ENCODE results near the gene NCOA1.
"Not testable (repeated sequence)": the region's sequence is repeated elsewhere in the genome, so short reads cannot be mapped to it uniquely, and the experiment has no call there.

The NCOA1 gene

DNA sequence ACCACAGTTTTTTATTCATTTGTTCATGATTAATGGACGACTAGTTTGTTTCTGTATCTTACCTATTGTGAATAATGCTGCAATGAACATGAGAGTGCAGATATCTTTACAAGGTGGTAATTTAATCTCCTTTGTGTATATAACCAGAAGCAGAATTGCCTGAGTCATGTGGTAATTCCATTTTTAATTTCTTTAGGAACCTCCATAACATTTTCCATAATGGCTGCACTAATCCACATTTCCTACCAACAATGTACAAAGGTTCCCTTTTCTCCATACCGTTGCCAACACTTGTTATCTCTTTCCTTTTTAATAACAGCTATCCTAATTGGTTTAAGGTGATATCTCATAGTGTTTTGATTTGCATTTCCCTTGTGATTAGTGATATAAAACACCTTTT lies 36.5 kb downstream of the NCOA1 start:
- Histone ChIP-seq H3K4me1 (ENCODE audit: insufficient read depth, low read length) (no peaks in the 10 kb centered on the region), H3K27me3 (ENCODE audit: insufficient read depth, low read length, poor library complexity) (no peaks in the 10 kb centered on the region), H4K20me1 (ENCODE audit: insufficient read depth, low read length) (no peaks in the 10 kb centered on the region), H3K4me2 (ENCODE audit: insufficient read depth, low read length) (no peak overlapping the region), H2AFZ (ENCODE audit: low read depth, low read length) (no peak overlapping the region), H3K79me2 (ENCODE audit: insufficient read depth, low read length) (peaks cover 30% of the 10 kb centered on the region), H3K9ac (ENCODE audit: low read depth, low read length) (no peak overlapping the region), H3K9me3 (ENCODE audit: insufficient read depth, low read length, severe bottlenecking) (peaks cover 28% of the 10 kb centered on the region), H3K36me3 (ENCODE audit: insufficient read depth, low read length) (no peaks in the 10 kb centered on the region), H3K27ac (ENCODE audit: low read length) (no peak overlapping the region), H3K4me3 (ENCODE audit: low read depth in 1 of 2, low read length in 2 of 2) (no peak overlapping the region)
- TF ChIP-seq EZH2 (IDR thresholded peaks at IDR 0.05; ENCODE audit: borderline replicate concordance, low read depth, low read length, severe bottlenecking) (no peak), CTCF (IDR thresholded peaks at IDR 0.05; ENCODE audit: borderline replicate concordance, extremely low read depth, low read length, poor library complexity, severe bottlenecking) (no peak)
- ATAC-seq (ENCODE audit: insufficient read depth, low read depth) (no peak), DNase-seq (no peak)

GRCh38 chr2:24530796-24531195 lies 39.7 kb downstream of the NCOA1 start:
- H3K4me2 ChIP-seq (ENCODE audit: insufficient read depth, low read length): no peak overlapping the region
- TF ChIP-seq CTCF (IDR thresholded peaks at IDR 0.05; ENCODE audit: borderline replicate concordance, extremely low read depth, low read length, poor library complexity, severe bottlenecking): no peak
- no peak for TF ChIP-seq EZH2 (IDR thresholded peaks at IDR 0.05; ENCODE audit: borderline replicate concordance, low read depth, low read length, severe bottlenecking)
- no peak overlapping the region for H3K9ac ChIP-seq (ENCODE audit: low read depth, low read length)
- peaks cover 28% of the 10 kb centered on the region for H3K9me3 ChIP-seq (ENCODE audit: insufficient read depth, low read length, severe bottlenecking)
- no peak overlapping the region for H3K4me3 ChIP-seq (ENCODE audit: low read depth in 1 of 2, low read length in 2 of 2)
- H3K27ac ChIP-seq (ENCODE audit: low read length): no peak overlapping the region
- H3K79me2 ChIP-seq (ENCODE audit: insufficient read depth, low read length): peaks cover 24% of the 10 kb centered on the region
- DNase-seq (no peak), ATAC-seq (ENCODE audit: insufficient read depth, low read depth) (no peak)
- no peaks in the 10 kb centered on the region for H3K4me1 ChIP-seq (ENCODE audit: insufficient read depth, low read length)
- H3K36me3 ChIP-seq (ENCODE audit: insufficient read depth, low read length): no peaks in the 10 kb centered on the region
- H3K27me3 ChIP-seq (ENCODE audit: insufficient read depth, low read length, poor library complexity): no peaks in the 10 kb centered on the region
- no peak overlapping the region for H2AFZ ChIP-seq (ENCODE audit: low read depth, low read length)
- H4K20me1 ChIP-seq (ENCODE audit: insufficient read depth, low read length): no peaks in the 10 kb centered on the region

DNA sequence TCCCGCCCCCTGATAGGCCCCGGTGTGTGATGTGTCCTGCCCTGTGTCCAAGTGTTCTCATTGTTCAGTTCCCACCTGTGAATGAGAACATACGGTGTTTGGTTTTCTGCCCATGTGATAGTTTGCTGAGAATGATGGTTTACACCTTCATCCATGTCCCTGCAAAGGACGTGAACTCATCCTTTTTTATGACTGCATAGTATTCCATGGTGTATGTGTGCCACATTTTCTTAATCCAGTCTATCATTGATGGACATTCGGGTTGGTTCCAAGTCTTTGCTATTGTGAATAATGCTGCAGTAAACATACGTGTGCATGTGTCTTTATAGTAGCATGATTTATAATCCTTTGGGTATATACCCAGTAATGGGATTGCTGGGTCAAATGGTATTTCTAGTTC lies 40.6 kb downstream of the NCOA1 start:
- not testable (repeated sequence) for H3K9ac ChIP-seq (ENCODE audit: low read depth, low read length); H4K20me1 ChIP-seq (ENCODE audit: insufficient read depth, low read length); H3K4me2 ChIP-seq (ENCODE audit: insufficient read depth, low read length); DNase-seq; ATAC-seq (ENCODE audit: insufficient read depth, low read depth); H3K27me3 ChIP-seq (ENCODE audit: insufficient read depth, low read length, poor library complexity); H3K36me3 ChIP-seq (ENCODE audit: insufficient read depth, low read length); H3K27ac ChIP-seq (ENCODE audit: low read length); H3K4me3 ChIP-seq (ENCODE audit: low read depth in 1 of 2, low read length in 2 of 2); H2AFZ ChIP-seq (ENCODE audit: low read depth, low read length); H3K4me1 ChIP-seq (ENCODE audit: insufficient read depth, low read length)
- peaks cover 24% of the 10 kb centered on the region for H3K79me2 ChIP-seq (ENCODE audit: insufficient read depth, low read length)
- peaks cover 28% of the 10 kb centered on the region for H3K9me3 ChIP-seq (ENCODE audit: insufficient read depth, low read length, severe bottlenecking)

DNA sequence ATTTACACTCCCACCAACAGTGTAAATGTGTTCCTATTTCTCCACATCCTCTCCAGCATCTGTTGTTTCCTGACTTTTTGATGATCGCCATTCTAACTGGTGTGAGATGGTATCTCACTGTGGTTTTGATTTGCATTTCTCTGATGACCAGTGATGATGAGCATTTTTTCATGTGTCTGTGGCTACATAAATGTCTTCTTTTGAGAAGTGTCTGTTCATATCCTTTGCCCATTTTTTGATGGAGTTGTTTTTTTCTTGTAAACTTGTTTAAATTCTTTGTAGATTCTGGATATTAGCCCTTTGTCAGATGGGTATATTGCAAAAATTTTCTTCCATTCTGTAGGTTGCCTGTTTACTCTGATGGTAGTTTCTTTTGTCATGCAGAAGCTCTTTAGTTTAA lies 41.0 kb downstream of the NCOA1 start:
- H3K9ac ChIP-seq (ENCODE audit: low read depth, low read length); H4K20me1 ChIP-seq (ENCODE audit: insufficient read depth, low read length); H3K27ac ChIP-seq (ENCODE audit: low read length); H2AFZ ChIP-seq (ENCODE audit: low read depth, low read length); H3K4me2 ChIP-seq (ENCODE audit: insufficient read depth, low read length); H3K36me3 ChIP-seq (ENCODE audit: insufficient read depth, low read length); ATAC-seq (ENCODE audit: insufficient read depth, low read depth); DNase-seq; H3K27me3 ChIP-seq (ENCODE audit: insufficient read depth, low read length, poor library complexity); H3K4me3 ChIP-seq (ENCODE audit: low read depth in 1 of 2, low read length in 2 of 2); H3K4me1 ChIP-seq (ENCODE audit: insufficient read depth, low read length): not testable (repeated sequence)
- Histone ChIP-seq H3K9me3 (ENCODE audit: insufficient read depth, low read length, severe bottlenecking) (peaks cover 28% of the 10 kb centered on the region), H3K79me2 (ENCODE audit: insufficient read depth, low read length) (peaks cover 28% of the 10 kb centered on the region)

GRCh38 chr2:24533574-24533973 lies 42.5 kb downstream of the NCOA1 start:
- H2AFZ ChIP-seq (ENCODE audit: low read depth, low read length); H3K4me1 ChIP-seq (ENCODE audit: insufficient read depth, low read length); H4K20me1 ChIP-seq (ENCODE audit: insufficient read depth, low read length); H3K27me3 ChIP-seq (ENCODE audit: insufficient read depth, low read length, poor library complexity); H3K4me2 ChIP-seq (ENCODE audit: insufficient read depth, low read length); H3K9ac ChIP-seq (ENCODE audit: low read depth, low read length); H3K4me3 ChIP-seq (ENCODE audit: low read depth in 1 of 2, low read length in 2 of 2); DNase-seq; ATAC-seq (ENCODE audit: insufficient read depth, low read depth); H3K27ac ChIP-seq (ENCODE audit: low read length); H3K36me3 ChIP-seq (ENCODE audit: insufficient read depth, low read length): not testable (repeated sequence)
- Histone ChIP-seq H3K9me3 (ENCODE audit: insufficient read depth, low read length, severe bottlenecking) (peaks cover 26% of the 10 kb centered on the region), H3K79me2 (ENCODE audit: insufficient read depth, low read length) (peaks cover 25% of the 10 kb centered on the region)
